K562 (cell line): ENCODE results near the gene CLIP2. TPM values are rescaled to one million over a fixed set of nuclear protein-coding genes. Genes with fewer than 3 reads are reported as not detected.

Source experiments
- ATAC-seq: fragments of 200-7000 bp; cut with Tn5 transposase; 3 replicates; pipeline ENCODE4 v1.9.1; 2020; ENCODE audit warnings: moderate library complexity
- BruUV-seq: library from RNA; stranded (reverse); fragments of 400-500 nt; replicated peaks from 2 replicates; lab custom pipeline; 2021; lab: Mats Ljungman, UMichigan
- CTCF ChIA-PET: fragments of 300-600 bp; formaldehyde crosslinking; extraction: SDS; loops from one replicate; lab custom pipeline; 2021; ENCODE audit warnings: low intra/inter-chr PET ratio; lab: Yijun Ruan, JAX
- POLR2A ChIA-PET: fragments of 300-600, 350-650 bp; sonication (Branson Sonifier 250); formaldehyde crosslinking; extraction: SDS; loops from one replicate; lab custom pipeline; 2021; ENCODE audit warnings: antibody characterized with exemption, inconsistent platforms; lab: Yijun Ruan, JAX
- DNase-seq, 4 experiments: peaks; one replicate each; pipeline versions ENCODE4 v3.0.0 to v3.0.0-alpha.2; 2011 to 2018; ENCODE audit warnings: low spot score in 3 of 4, mixed read lengths in 3 of 4; ENCODE audit errors: extremely low read depth in 1 of 4
- FAIRE-seq: peaks from 2 replicates; lab custom pipeline; 2011; peaks lifted over from hg19 to GRCh38; lab: Jason Lieb, UNC
- H2AFZ ChIP-seq: 2 replicates; pipeline ENCODE4 v1.6.0; 2011; ENCODE audit warnings: low read depth, low read length, control low read depth, inconsistent platforms
- H3K27ac ChIP-seq: fragments of 200-600 bp; 3 replicates; pipeline ENCODE4 v1.8.0; 2011; ENCODE audit warnings: low read depth, mild to moderate bottlenecking, control low read depth, inconsistent platforms, low read length, moderate library complexity, mixed read lengths; ENCODE audit errors: extremely low read depth
- H3K27me3 ChIP-seq, 2 experiments: fragments of 300-600 bp in 1 of 2; 2 replicates in 1 of 2; 3 replicates in 1 of 2; pipeline versions ENCODE4 v1.6.0 to v1.8.0; 2011; ENCODE audit warnings: inconsistent platforms in 2 of 2, low read length in 2 of 2, mild to moderate bottlenecking in 1 of 2, mixed read lengths in 1 of 2, moderate library complexity in 1 of 2; ENCODE audit not compliant: control insufficient read depth in 2 of 2, insufficient read depth in 2 of 2
- H3K36me3 ChIP-seq: fragments of 300-600 bp; 3 replicates; pipeline ENCODE4 v1.8.0; 2011; ENCODE audit warnings: mild to moderate bottlenecking, low read length, inconsistent platforms; ENCODE audit not compliant: control insufficient read depth, insufficient read depth
- H3K4me1 ChIP-seq, 2 experiments: fragments of 200-600 bp in 1 of 2; replicated peaks in 1 of 2; 2 replicates in 1 of 2; 3 replicates in 1 of 2; pipeline versions ENCODE4 v1.5.1 to v1.8.0; 2011; ENCODE audit warnings: inconsistent platforms in 2 of 2, low read length in 2 of 2, mild to moderate bottlenecking in 1 of 2, mixed read lengths in 1 of 2, moderate library complexity in 1 of 2; ENCODE audit not compliant: control insufficient read depth in 2 of 2, insufficient read depth in 2 of 2
- H3K4me2 ChIP-seq: 2 replicates; pipeline ENCODE4 v1.6.1; 2011; ENCODE audit warnings: low read length, control low read depth, inconsistent platforms, mixed read lengths; ENCODE audit not compliant: insufficient read depth
- H3K4me3 ChIP-seq: fragments of 200-600 bp; sonication (generic), shearing (Covaris generic); 2 replicates; pipeline ENCODE4 v1.5.1; 2016; ENCODE audit warnings: control low read depth, inconsistent platforms
- H3K79me2 ChIP-seq: fragments of 200-600 bp; 3 replicates; pipeline ENCODE4 v1.8.0; 2011; ENCODE audit warnings: low read length, inconsistent platforms; ENCODE audit not compliant: control insufficient read depth, insufficient read depth
- H3K9ac ChIP-seq, 2 experiments: 2 replicates each; pipeline versions ENCODE4 v1.6.0 to v1.6.1; 2011; ENCODE audit warnings: low read depth in 2 of 2, low read length in 2 of 2, control low read depth in 1 of 2, inconsistent platforms in 1 of 2, mild to moderate bottlenecking in 1 of 2, mixed read lengths in 1 of 2; ENCODE audit not compliant: insufficient read depth in 1 of 2
- H3K9me1 ChIP-seq: one replicate; pipeline ENCODE4 v1.6.0; 2011; ENCODE audit warnings: inconsistent platforms, mild to moderate bottlenecking, low read length, moderate library complexity; ENCODE audit not compliant: control insufficient read depth, insufficient read depth
- H3K9me3 ChIP-seq: replicated peaks from 2 replicates; pipeline ENCODE4 v1.5.1; 2011; ENCODE audit warnings: low read depth, low read length, inconsistent platforms; ENCODE audit not compliant: control insufficient read depth, insufficient read depth
- H4K20me1 ChIP-seq: replicated peaks from 2 replicates; pipeline ENCODE4 v1.6.1; 2011; ENCODE audit warnings: low read length, inconsistent platforms, mixed read lengths; ENCODE audit not compliant: control insufficient read depth, insufficient read depth
- CBX5 ChIP-seq: IDR thresholded peaks from 2 replicates; pipeline ENCODE4 v1.6.1; 2014; ENCODE audit warnings: low read depth, borderline replicate concordance
- CEBPG ChIP-seq, 3 experiments: fragments of 200-800 bp in 1 of 3; sonication (Bioruptor generic) in 1 of 3; sonication (generic) in 1 of 3; formaldehyde crosslinking in 1 of 3; IDR thresholded peaks in 2 of 3; conservative IDR thresholded peaks in 1 of 3; 2 replicates each; pipeline versions ENCODE4 v1.6.1 to v1.8.0; 2016 to 2022; ENCODE audit warnings: missing compliant biosample characterization in 2 of 3, missing genetic modification characterization in 2 of 3, mild to moderate bottlenecking in 1 of 3, missing genetic modification reagents in 1 of 3
- EP300 ChIP-seq: IDR thresholded peaks from 2 replicates; pipeline ENCODE4 v1.6.1; 2012; ENCODE audit warnings: low read length, improper control_type of control experiment
- HLTF ChIP-seq: fragments of 450-650 bp; IDR thresholded peaks from 2 replicates; pipeline ENCODE4 v1.6.1; 2016
- IRF2 ChIP-seq: sonication (generic); formaldehyde crosslinking; IDR thresholded peaks from 2 replicates; pipeline ENCODE4 v1.8.1; 2022; ENCODE audit warnings: mild to moderate bottlenecking, missing genetic modification reagents
- NEUROD1 ChIP-seq: fragments of 150-350 bp; IDR thresholded peaks from 2 replicates; pipeline ENCODE4 v1.6.1; 2014; ENCODE audit warnings: borderline replicate concordance, low read length, low read depth; ENCODE audit not compliant: partially characterized antibody
- POLR3A ChIP-seq: IDR thresholded peaks from 2 replicates; pipeline ENCODE4 v1.6.1; 2011; ENCODE audit warnings: borderline replicate concordance, mild to moderate bottlenecking, moderate library complexity; ENCODE audit not compliant: insufficient read length, insufficient read depth; ENCODE audit errors: extremely low read depth
- SMARCA5 ChIP-seq: fragments of 450-650 bp; IDR thresholded peaks from 2 replicates; pipeline ENCODE4 v1.6.1; 2016
- TRIM24 ChIP-seq, 2 experiments: fragments of 450-650 bp; IDR thresholded peaks; 2 replicates each; pipeline ENCODE4 v1.6.1; 2016
- ZNF324 ChIP-seq: fragments of 250-450 bp; sonication (Bioruptor Pico); IDR thresholded peaks from 2 replicates; pipeline ENCODE4 v1.4.0; 2020; ENCODE audit warnings: mild to moderate bottlenecking
- ZNF507 ChIP-seq: conservative IDR thresholded peaks from 2 replicates; pipeline ENCODE4 v1.6.1; 2017; ENCODE audit warnings: missing genetic modification characterization, missing compliant biosample characterization
- ZNF717 ChIP-seq: fragments of 250-450 bp; sonication (Bioruptor Pico); IDR thresholded peaks from 2 replicates; pipeline ENCODE4 v1.5.0; 2021
- ZSCAN29 ChIP-seq: fragments of 450-650 bp; IDR thresholded peaks from 2 replicates; pipeline ENCODE4 v1.6.1; 2017
- WGBS: fragments of 100-300 bp; shearing (Covaris generic); methylation state at CpG from one replicate; pipeline ENCODE4 v1.1.6; 2016; ENCODE audit warnings: low coverage, mixed read lengths; ENCODE audit not compliant: insufficient coverage; ENCODE audit errors: missing lambda C conversion rate; 5-methylcytosine and 5-hydroxymethylcytosine counted together
- in situ Hi-C: fragments of 300-500 bp; cut with MboI; formaldehyde crosslinking; loops from 4 replicates; pipeline ENCODE4 v1.15.0; 2018; ENCODE audit warnings: inconsistent platforms, mixed read lengths
- intact Hi-C: fragments of 100-400 bp; cut with micrococcal nuclease; formaldehyde crosslinking; loops from 2 replicates; pipeline ENCODE4 v1.14.2; 2022
- polyA plus RNA-seq, 8 experiments: library from polyadenylated mRNA; depleted of rRNA in 4 of 8; stranded (reverse) in 5 of 8; unstranded in 3 of 8; fragments of >200 nt; fragmentation: Nextera tagmentation in 2 of 8; fragmentation: Illumina TruSeq in 1 of 8; extraction: Ambion mirVana in 2 of 8; extraction: Trizol in 1 of 8; gene quantifications; 2 replicates each; pipeline versions ENCODE4 v1.2.1 to v1.2.3, GENCODE V29; 2011 to 2014; ENCODE audit warnings: inconsistent platforms in 1 of 8, missing spikeins in 1 of 8
- total RNA-seq, 7 experiments: library from RNA; depleted of rRNA in 6 of 7; stranded (reverse); fragments of >200 nt in 6 of 7; fragmentation: Illumina TruSeq in 2 of 7; extraction: Trizol in 2 of 7; gene quantifications; 2 replicates each; pipeline versions ENCODE4 v1.2.1 to v1.2.3, GENCODE V29; 2011 to 2021; ENCODE audit warnings: low replicate concordance in 1 of 7
- TF ChIP-seq, protein P1 (sequence below): fragments of 250-450 bp; sonication (Bioruptor Pico); IDR thresholded peaks from 2 replicates; pipeline ENCODE4 v1.9.0; 2021; ENCODE audit warnings: mild to moderate bottlenecking, inconsistent platforms
- TF ChIP-seq, protein P2 (sequence below): fragments of 450-650 bp; IDR thresholded peaks from 2 replicates; pipeline ENCODE4 v1.6.1; 2016; ENCODE audit warnings: missing biosample characterization, missing genetic modification characterization

CLIP2 gene
- total and polyA plus RNA-seq, 9 of the 15 experiments (the other 6 are each of a cell fraction or from before 2014, with no cell fraction given), result 0.07 to 5.4 (median 2.1) TPM

DNA sequence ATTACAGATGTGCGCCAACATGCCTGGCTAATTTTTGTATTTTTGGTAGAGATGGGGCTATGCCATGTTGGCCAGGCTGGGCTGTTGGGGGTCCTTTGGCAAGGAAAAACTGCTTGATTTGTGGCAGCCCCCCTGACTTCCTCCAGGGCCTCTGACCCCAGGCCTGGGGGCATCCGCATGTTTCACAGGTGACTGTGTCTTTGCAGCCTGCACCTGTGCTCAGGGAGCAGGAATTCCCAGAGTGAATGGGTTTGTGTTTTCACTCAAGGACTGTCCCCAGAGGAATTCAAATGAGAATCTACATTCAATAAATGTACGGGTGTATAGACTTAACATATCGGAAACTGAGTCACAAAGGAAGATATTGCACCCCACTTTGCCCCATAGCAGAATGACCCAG is 11.6 kb upstream of the CLIP2 start:
- Histone ChIP-seq H3K4me1 (peaks cover 21% of the 10 kb centered on the region in 2 experiments), H2AFZ (no peak overlapping the region), H3K27me3 (no peaks in the 10 kb centered on the region), H3K9me3 (no peaks in the 10 kb centered on the region), H3K36me3 (no peaks in the 10 kb centered on the region), H3K4me2 (no peak overlapping the region), H3K79me2 (no peaks in the 10 kb centered on the region), H3K27ac (no peak overlapping the region)
- ATAC-seq, result no peak
- in situ Hi-C loops, result no loop called here
- CTCF ChIA-PET, result no interaction called here
- TF ChIP-seq TRIM24 (IDR thresholded peaks at IDR 0.05), result no peak
- TF ChIP-seq, protein P1, sequence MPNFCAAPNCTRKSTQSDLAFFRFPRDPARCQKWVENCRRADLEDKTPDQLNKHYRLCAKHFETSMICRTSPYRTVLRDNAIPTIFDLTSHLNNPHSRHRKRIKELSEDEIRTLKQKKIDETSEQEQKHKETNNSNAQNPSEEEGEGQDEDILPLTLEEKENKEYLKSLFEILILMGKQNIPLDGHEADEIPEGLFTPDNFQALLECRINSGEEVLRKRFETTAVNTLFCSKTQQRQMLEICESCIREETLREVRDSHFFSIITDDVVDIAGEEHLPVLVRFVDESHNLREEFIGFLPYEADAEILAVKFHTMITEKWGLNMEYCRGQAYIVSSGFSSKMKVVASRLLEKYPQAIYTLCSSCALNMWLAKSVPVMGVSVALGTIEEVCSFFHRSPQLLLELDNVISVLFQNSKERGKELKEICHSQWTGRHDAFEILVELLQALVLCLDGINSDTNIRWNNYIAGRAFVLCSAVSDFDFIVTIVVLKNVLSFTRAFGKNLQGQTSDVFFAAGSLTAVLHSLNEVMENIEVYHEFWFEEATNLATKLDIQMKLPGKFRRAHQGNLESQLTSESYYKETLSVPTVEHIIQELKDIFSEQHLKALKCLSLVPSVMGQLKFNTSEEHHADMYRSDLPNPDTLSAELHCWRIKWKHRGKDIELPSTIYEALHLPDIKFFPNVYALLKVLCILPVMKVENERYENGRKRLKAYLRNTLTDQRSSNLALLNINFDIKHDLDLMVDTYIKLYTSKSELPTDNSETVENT (CRISPR knock-in tag), result no peak
- TF ChIP-seq, all 486 proteins: peak for 0
- Histone ChIP-seq H3K9ac (no peak overlapping the region), H4K20me1 (no peaks in the 10 kb centered on the region), H3K4me3 (no peak overlapping the region), H3K9me1 (no peaks in the 10 kb centered on the region)
- no TSS peak for BruUV-seq
- FAIRE-seq (no peak), DNase-seq (no peak)
- POLR2A ChIA-PET, result no interaction called here
- intact Hi-C loops, result no loop called here
- 61% methylated on average over 4 of the region's 4 CpGs for WGBS

DNA sequence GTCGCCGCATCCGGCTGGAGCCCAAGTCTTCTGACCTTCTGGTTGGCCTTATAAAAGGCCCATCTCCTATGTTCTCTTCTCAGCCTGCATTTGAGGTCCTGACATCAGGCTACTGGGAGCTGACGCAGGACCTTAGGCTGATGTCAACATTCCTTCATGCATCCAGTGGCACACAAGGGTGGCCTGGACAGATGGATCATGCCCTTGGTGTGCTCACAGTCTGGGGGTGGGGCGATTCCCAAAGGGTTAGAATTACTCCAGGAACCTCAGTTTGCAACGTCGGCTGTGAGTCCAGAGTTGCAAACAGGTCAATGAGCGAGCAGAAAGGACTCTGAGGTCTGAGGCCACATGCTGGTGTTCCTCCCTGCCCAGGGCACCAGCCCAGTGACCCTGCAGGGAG is 8.2 kb upstream of the CLIP2 start:
- H3K9me1 ChIP-seq, result no peaks in the 10 kb centered on the region
- ChIA-PET CTCF (no interaction called here), POLR2A (no interaction called here)
- BruUV-seq, result no TSS peak
- H2AFZ ChIP-seq, result no peak overlapping the region
- no peak overlapping the region for H3K4me2 ChIP-seq
- no peaks in the 10 kb centered on the region for H4K20me1 ChIP-seq
- ATAC-seq (no peak), DNase-seq (peak in 1 of 4 experiments; percentile 3), FAIRE-seq (no peak)
- no peaks in the 10 kb centered on the region for H3K79me2 ChIP-seq
- no peaks in the 10 kb centered on the region for H3K36me3 ChIP-seq
- H3K4me3 ChIP-seq, result no peak overlapping the region
- H3K27me3 ChIP-seq, result no peaks in the 10 kb centered on the region
- intact Hi-C loops, result no loop called here
- no peaks in the 10 kb centered on the region for H3K9me3 ChIP-seq
- 0 out of 4 replicates have a peak overlapping the region, but pooled peaks of 1 of the 2 experiments have one; percentile 31 for H3K9ac ChIP-seq
- no peak overlapping the region for H3K27ac ChIP-seq
- in situ Hi-C loops, result no loop called here
- 75% methylated on average over 8 of the region's 8 CpGs for WGBS
- H3K4me1 ChIP-seq, result peaks cover 11 to 16% of the 10 kb centered on the region in 2 experiments; a peak in 4 of 5 replicates
- TF ChIP-seq EP300 (no peak), SMARCA5 (no peak), HLTF (no peak), ZSCAN29 (no peak), POLR3A (no peak), CEBPG (CRISPR knock-in tag; IDR thresholded peaks at IDR 0.05) (no peak), CEBPG (tag; conservative IDR thresholded peaks at IDR 0.05 in 1 of 2, IDR thresholded peaks at IDR 0.05 in 1 of 2) (no peak), ZNF717 (no peak), IRF2 (no peak), NEUROD1 (no peak), ZNF507 (tag) (no peak), CBX5 (no peak), ZNF324 (CRISPR knock-in tag) (no peak)
- TF ChIP-seq, protein P2, sequence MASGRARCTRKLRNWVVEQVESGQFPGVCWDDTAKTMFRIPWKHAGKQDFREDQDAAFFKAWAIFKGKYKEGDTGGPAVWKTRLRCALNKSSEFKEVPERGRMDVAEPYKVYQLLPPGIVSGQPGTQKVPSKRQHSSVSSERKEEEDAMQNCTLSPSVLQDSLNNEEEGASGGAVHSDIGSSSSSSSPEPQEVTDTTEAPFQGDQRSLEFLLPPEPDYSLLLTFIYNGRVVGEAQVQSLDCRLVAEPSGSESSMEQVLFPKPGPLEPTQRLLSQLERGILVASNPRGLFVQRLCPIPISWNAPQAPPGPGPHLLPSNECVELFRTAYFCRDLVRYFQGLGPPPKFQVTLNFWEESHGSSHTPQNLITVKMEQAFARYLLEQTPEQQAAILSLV, result no peak
